Measurements from ENCODE around the gene GARNL3.

GARNL3 gene

DNA sequence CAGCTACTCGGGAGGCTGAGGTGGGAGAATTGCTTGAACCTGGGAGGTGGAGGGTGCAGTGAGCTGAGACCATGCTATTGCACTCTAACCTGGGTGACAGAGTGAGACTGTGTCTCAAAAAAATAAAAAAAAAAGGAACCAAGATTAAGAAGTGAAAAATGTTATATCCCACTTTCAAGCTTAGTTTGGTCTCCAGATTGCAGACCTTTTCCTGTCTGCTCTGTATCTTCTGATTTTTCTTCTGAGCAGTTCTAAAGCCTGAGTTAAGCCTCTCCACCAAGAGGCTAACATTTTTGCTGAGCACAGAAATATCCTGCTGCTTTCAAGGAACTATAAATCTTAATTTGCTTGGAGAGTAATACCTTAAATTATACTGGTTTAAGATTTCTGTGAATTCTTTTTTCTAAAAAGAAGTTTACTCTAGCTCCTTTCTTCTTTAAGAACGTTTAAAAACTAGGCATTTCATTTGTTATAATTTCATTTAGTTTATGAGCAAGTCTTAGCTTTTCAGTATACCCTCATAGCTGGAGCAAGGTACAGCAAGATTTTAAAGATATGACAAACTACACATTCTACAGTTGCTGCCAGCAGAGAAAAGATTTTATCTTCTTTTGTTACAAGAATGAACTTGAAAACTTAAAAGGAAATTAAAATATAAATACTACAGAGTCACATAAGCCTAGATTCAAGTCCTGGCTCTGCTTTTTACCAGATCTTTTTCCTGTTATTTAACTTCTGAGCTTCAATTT is 55.0 kb downstream of the GARNL3 start:
- TF ChIP-seq, protein P1, sequence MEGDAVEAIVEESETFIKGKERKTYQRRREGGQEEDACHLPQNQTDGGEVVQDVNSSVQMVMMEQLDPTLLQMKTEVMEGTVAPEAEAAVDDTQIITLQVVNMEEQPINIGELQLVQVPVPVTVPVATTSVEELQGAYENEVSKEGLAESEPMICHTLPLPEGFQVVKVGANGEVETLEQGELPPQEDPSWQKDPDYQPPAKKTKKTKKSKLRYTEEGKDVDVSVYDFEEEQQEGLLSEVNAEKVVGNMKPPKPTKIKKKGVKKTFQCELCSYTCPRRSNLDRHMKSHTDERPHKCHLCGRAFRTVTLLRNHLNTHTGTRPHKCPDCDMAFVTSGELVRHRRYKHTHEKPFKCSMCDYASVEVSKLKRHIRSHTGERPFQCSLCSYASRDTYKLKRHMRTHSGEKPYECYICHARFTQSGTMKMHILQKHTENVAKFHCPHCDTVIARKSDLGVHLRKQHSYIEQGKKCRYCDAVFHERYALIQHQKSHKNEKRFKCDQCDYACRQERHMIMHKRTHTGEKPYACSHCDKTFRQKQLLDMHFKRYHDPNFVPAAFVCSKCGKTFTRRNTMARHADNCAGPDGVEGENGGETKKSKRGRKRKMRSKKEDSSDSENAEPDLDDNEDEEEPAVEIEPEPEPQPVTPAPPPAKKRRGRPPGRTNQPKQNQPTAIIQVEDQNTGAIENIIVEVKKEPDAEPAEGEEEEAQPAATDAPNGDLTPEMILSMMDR (conservative IDR thresholded peaks at IDR 0.05; ENCODE audit: low read depth) = no peak
- POLR2A ChIA-PET (ENCODE audit: low non-redundant PET) = interaction anchor here (0.5 kb wide), 1 partner anchor 107 kb away, joined by 4 read pairs; no protein-coding TSS in a partner anchor
- no peak for DNase-seq (ENCODE audit: low spot score)
- no peak overlapping the region for H3K27ac ChIP-seq
- CTCF ChIA-PET = interaction anchor here (0.5 to 0.6 kb wide), 4 partner anchors 28 to 305 kb away, joined by 3 to 6 read pairs (median 3); no protein-coding TSS in a partner anchor

DNA sequence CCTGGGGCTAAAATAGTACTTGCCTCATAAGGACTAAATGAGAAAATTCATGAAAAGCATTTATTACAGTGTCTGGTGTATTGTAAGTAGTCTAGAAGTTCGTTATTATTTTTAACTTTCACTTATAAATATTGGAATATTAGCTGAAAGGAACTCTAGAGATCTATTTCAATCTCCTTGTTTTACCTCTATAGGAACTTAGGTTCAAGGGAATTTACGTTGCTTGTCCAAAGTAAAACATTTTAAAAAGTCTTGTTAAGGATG is 55.5 kb downstream of the GARNL3 start:
- CTCF ChIA-PET = interaction anchor here (0.5 kb wide), 1 partner anchor 139 kb away, joined by 3 read pairs; no protein-coding TSS in a partner anchor

DNA sequence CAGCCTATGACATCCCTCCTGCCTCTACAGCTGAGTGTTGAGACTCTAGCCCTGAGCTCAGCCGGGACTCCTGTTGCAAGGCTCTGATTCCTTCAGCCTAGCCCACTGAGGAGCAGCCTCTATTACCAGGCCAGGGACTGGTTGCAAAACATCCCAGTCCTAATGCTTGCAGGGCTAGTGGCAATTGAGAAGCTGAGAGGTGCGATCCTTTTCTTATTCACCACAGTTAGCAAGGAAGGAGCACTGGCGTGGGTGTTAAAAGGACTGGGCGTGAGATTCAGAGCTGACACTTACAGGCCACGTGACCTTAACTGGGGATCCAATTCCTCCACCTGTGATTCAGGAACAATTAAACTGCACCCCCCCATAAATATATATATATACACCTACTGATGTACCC is 58.8 kb downstream of the GARNL3 start:
- ChIA-PET CTCF (interaction anchor here (0.7 to 1.7 kb wide), 2 partner anchors 13 to 33 kb away, joined by 3 to 4 read pairs; no protein-coding TSS in a partner anchor), POLR2A (ENCODE audit: low non-redundant PET) (no interaction called here)
- no peak for DNase-seq (ENCODE audit: low spot score)
- TF ChIP-seq, protein P1 (conservative IDR thresholded peaks at IDR 0.05; ENCODE audit: low read depth) = no peak
- no peak overlapping the region for H3K27ac ChIP-seq

More for the DNA sequence above, 55.5 kb downstream of the GARNL3 start:
- no peak for DNase-seq (ENCODE audit: low spot score)
- no peak overlapping the region for H3K27ac ChIP-seq
- POLR2A ChIA-PET (ENCODE audit: low non-redundant PET) = no interaction called here
- TF ChIP-seq, protein P1 (conservative IDR thresholded peaks at IDR 0.05; ENCODE audit: low read depth) = no peak

DNA sequence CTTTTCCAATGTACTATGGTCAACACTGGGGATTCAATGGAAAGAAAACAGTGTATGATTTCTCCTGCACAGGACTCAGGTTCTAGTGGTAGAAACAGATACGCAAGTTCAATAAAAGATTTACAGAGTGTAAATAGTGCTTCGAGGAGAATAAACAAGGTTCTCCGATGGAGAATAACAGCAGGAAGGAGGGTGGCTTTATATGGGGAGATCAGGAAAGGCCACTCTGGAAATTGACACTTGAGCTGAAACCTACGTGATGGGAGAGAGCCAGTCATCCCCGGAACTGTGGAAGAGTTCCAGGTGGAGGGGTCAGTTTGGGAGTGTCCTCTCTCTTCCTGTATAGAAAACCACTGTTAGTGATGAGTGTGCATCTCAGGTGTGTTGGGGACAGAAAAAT is 65.9 kb downstream of the GARNL3 start:
- no peak overlapping the region for H3K27ac ChIP-seq
- no peak for DNase-seq (ENCODE audit: low spot score)
- TF ChIP-seq, protein P1 (conservative IDR thresholded peaks at IDR 0.05; ENCODE audit: low read depth) = no peak
- ChIA-PET CTCF (no interaction called here), POLR2A (ENCODE audit: low non-redundant PET) (no interaction called here)

DNA sequence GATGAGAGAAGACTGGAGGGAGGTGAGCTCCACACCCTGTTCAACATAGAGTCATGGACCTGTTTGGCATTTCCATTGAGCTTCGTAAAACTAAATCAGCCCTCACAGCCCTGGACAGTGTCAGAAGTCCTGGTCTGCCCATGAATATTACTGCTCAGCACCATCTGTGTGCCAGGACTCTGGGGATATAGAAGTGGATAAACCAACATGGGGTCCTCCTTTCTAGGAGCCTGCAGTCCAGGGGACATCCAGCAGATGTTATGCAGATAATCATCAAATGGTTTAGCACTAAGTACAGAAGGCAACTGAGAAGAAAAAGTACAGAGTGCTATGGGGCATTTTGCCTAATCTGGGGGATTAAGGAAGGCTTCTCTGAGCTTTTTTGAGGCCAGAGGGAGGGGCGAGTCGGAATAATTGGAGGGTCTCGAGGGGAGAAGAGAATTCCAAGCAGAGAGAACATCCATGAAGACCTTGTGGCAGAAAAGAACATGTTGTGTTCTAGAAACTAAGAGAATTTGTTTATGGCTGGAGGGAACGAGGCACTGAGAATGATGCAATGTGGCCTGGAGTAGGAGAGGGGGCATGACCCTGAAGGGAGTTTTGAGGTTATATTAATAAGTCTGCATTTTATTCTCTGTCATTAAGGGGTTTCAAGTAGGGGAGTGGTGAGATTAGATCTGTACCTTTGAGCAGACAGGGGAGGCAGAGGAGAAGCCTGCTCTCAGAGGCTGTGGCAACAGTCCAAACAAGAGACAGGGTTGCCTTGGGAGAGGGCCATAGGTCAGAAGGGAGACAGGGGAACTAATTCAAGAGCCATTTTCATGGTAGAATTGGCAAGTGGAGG is 68.9 kb downstream of the GARNL3 start:
- ChIA-PET POLR2A (ENCODE audit: low non-redundant PET) (no interaction called here), CTCF (interaction anchor here (0.5 to 0.7 kb wide), 2 partner anchors 25 to 1292 kb away, joined by 3 to 4 read pairs; no protein-coding TSS in a partner anchor)
- no peak for DNase-seq (ENCODE audit: low spot score)
- no peak overlapping the region for H3K27ac ChIP-seq
- TF ChIP-seq, protein P1 (conservative IDR thresholded peaks at IDR 0.05; ENCODE audit: low read depth) = no peak

DNA sequence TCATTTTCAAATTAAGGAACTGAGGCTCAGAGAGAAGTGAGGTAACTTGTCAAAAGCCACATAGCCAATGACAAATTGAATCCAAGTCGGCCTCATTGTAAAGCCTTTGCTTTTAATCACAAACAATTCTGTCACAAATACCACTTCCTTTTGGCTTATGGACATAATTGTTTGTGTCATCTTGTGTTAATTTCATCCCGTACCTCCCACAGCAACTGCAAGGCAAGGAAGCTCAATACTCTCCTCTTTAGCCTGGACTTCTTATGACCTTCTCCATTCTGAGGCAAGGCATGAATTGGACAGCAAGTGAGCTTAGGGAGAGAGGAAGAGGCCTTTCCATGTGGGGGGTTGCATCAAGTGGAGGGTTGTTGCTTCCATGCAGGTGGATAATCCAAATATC is 70.2 kb downstream of the GARNL3 start:
- H3K27ac ChIP-seq = no peak overlapping the region
- no peak for DNase-seq (ENCODE audit: low spot score)
- POLR2A ChIA-PET (ENCODE audit: low non-redundant PET) = no interaction called here
- CTCF ChIA-PET = no interaction called here
- TF ChIP-seq, protein P1 (conservative IDR thresholded peaks at IDR 0.05; ENCODE audit: low read depth) = no peak

Measured in RWPE1 (cell line).